HCEC 1CT (cell line): ENCODE results near the gene DIAPH1.

Source experiments
- DNase-seq: peaks from one replicate; pipeline ENCODE4 v3.0.0-alpha.2; 2017

DIAPH1 gene

GRCh38 chr5:141559461-141559860 is 59.3 kb downstream of the DIAPH1 start:
- peak; percentile 63 for DNase-seq

- no peak for DNase-seq
Observed at GRCh38 chr5:141558150-141558549, 60.6 kb downstream of the DIAPH1 start.

- DNase-seq: peak; percentile 89
Observed at GRCh38 chr5:141557681-141558136, 61.1 kb downstream of the DIAPH1 start.

- DNase-seq: no peak
Observed at GRCh38 chr5:141547921-141548320, 70.9 kb downstream of the DIAPH1 start.

GRCh38 chr5:141547488-141547887 is 71.3 kb downstream of the DIAPH1 start:
- no peak for DNase-seq

- no peak for DNase-seq
Observed at GRCh38 chr5:141543053-141543452, 75.7 kb downstream of the DIAPH1 start.

GRCh38 chr5:141534492-141535213 is 84.1 kb downstream of the DIAPH1 start:
- no peak for DNase-seq

- DNase-seq: peak; percentile 22
Observed at GRCh38 chr5:141533897-141534296, 84.9 kb downstream of the DIAPH1 start.

- DNase-seq: peak; percentile 38
Observed at GRCh38 chr5:141532726-141533125, 86.1 kb downstream of the DIAPH1 start.

- DNase-seq: no peak
Observed at GRCh38 chr5:141529873-141530272, 88.9 kb downstream of the DIAPH1 start.

- peak; percentile 68 for DNase-seq
Observed at GRCh38 chr5:141529002-141529401, 89.8 kb downstream of the DIAPH1 start.

GRCh38 chr5:141528291-141528984 is 90.4 kb downstream of the DIAPH1 start:
- no peak for DNase-seq

GRCh38 chr5:141527426-141527825 is 91.4 kb downstream of the DIAPH1 start:
- DNase-seq: no peak

- no peak for DNase-seq
Observed at GRCh38 chr5:141525653-141526052, 93.1 kb downstream of the DIAPH1 start.

- DNase-seq: peak; percentile 96
Observed at GRCh38 chr5:141524604-141525597, 93.9 kb downstream of the DIAPH1 start.

- DNase-seq: no peak
Observed at GRCh38 chr5:141523991-141524390, 94.8 kb downstream of the DIAPH1 start.

GRCh38 chr5:141522301-141522700 is 96.5 kb downstream of the DIAPH1 start:
- no peak for DNase-seq

- DNase-seq: peak; percentile 99
Observed at GRCh38 chr5:141521244-141521781, 97.5 kb downstream of the DIAPH1 start.

GRCh38 chr5:141519605-141520565 is 98.9 kb downstream of the DIAPH1 start:
- DNase-seq: no peak

GRCh38 chr5:141518618-141519015 is 100.2 kb downstream of the DIAPH1 start:
- peak; percentile 25 for DNase-seq

GRCh38 chr5:141517880-141518617 is 100.8 kb downstream of the DIAPH1 start:
- DNase-seq: peak; percentile 69
